Vagina (tissue), 2 donors: ENCODE results near the gene SNED1. TPM values are rescaled to one million over a fixed set of nuclear protein-coding genes. Genes with fewer than 3 reads are reported as not detected.

ENCODE experiments used
- DNase-seq, 2 donors: peaks; one replicate each; pipeline ENCODE4 v3.0.0-alpha.2; 2017; ENCODE audit errors: extremely low spot score in 2 of 2
- H3K27ac ChIP-seq: fragments of 200-600 bp; sonication (generic); one replicate; pipeline ENCODE4 v1.5.1; 2019
- H3K27me3 ChIP-seq: fragments of 200-600 bp; sonication (generic); one replicate; pipeline ENCODE4 v1.5.1; 2019
- H3K36me3 ChIP-seq, 2 donors: fragments of 200-600 bp; sonication (generic); one replicate each; pipeline ENCODE4 v1.5.1; 2017 to 2019
- H3K4me1 ChIP-seq: fragments of 200-600 bp; sonication (generic); one replicate; pipeline ENCODE4 v1.5.1; 2019
- H3K4me3 ChIP-seq, 2 donors: fragments of 200-600 bp; sonication (generic); 1 replicate in 1 of 2; 2 replicates in 1 of 2; pipeline ENCODE4 v1.5.1; 2016 to 2019
- H3K9me3 ChIP-seq: fragments of 200-600 bp; sonication (generic); one replicate; pipeline ENCODE4 v1.5.1; 2019
- POLR2A ChIP-seq, 2 donors: fragments of 450-650 bp; IDR thresholded peaks; one replicate each; pipeline ENCODE4 v1.6.1; 2017; ENCODE audit warnings: antibody characterized with exemption in 2 of 2, mild to moderate bottlenecking in 2 of 2, moderate library complexity in 2 of 2
- POLR2AphosphoS5 ChIP-seq, 2 donors: sonication (generic); formaldehyde crosslinking; IDR thresholded peaks; one replicate each; pipeline ENCODE4 v1.9.0; 2017; ENCODE audit warnings: antibody characterized with exemption in 2 of 2, mild to moderate bottlenecking in 2 of 2, low read depth in 1 of 2; ENCODE audit not compliant: insufficient read depth in 1 of 2
- intact Hi-C: fragments of 100-400 bp; cut with DNase I; formaldehyde crosslinking; loops from one replicate; pipeline ENCODE4 v1.15.1; 2023
- total RNA-seq: library from RNA; depleted of rRNA; stranded (reverse); fragments of >200 nt; gene quantifications from one replicate; pipeline ENCODE4 v1.2.3, GENCODE V29; 2016
- TF ChIP-seq, protein P1 (sequence below), 3 experiments: fragments of 450-650 bp in 2 of 3; fragments of 200-600 bp in 1 of 3; sonication (generic) in 1 of 3; IDR thresholded peaks; one replicate each; pipeline ENCODE4 v1.5.1; 2017 to 2019; ENCODE audit warnings: antibody characterized with exemption in 3 of 3, mild to moderate bottlenecking in 2 of 3, moderate library complexity in 2 of 3

SNED1 gene
- total RNA-seq, 1 donor from 2014 or later, result 55.5 TPM

DNA sequence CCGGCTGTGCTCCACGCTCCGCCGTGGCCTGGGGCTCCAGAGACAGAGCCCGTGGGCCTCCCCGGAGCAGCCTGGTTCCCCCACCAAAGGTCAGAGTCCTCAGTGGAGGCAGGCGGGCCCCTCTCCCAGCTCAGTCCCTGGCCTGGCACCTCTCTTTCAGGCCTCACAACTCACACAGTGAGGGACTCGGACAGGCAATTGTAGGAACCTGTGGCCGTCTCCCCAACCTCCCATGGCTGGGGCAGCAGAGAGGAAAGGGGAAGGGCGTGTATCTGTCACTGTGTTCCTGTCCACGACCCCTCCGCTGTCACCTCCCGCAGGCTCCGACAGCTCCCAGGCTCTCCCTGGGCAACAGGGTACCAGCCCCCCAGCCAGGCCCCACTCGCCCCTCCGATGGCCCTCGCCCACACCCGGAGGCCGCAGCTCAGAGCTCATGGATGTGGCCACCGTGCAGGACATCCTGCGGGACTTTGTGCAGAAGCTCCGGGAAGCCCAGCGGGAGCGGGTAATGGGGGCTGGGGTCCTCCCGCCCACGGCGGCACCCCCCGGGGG, 32.4 kb upstream of the SNED1 start:
- no peak overlapping the region for H3K4me3 ChIP-seq
- H3K9me3 ChIP-seq, result no peaks in the 10 kb centered on the region
- H3K27ac ChIP-seq, result no peak overlapping the region
- DNase-seq, result no peak
- H3K36me3 ChIP-seq, result no peaks in the 10 kb centered on the region
- intact Hi-C loops, result no loop called here
- TF ChIP-seq, protein P1, sequence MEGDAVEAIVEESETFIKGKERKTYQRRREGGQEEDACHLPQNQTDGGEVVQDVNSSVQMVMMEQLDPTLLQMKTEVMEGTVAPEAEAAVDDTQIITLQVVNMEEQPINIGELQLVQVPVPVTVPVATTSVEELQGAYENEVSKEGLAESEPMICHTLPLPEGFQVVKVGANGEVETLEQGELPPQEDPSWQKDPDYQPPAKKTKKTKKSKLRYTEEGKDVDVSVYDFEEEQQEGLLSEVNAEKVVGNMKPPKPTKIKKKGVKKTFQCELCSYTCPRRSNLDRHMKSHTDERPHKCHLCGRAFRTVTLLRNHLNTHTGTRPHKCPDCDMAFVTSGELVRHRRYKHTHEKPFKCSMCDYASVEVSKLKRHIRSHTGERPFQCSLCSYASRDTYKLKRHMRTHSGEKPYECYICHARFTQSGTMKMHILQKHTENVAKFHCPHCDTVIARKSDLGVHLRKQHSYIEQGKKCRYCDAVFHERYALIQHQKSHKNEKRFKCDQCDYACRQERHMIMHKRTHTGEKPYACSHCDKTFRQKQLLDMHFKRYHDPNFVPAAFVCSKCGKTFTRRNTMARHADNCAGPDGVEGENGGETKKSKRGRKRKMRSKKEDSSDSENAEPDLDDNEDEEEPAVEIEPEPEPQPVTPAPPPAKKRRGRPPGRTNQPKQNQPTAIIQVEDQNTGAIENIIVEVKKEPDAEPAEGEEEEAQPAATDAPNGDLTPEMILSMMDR (IDR thresholded peaks at IDR 0.05), result no peak
- H3K27me3 ChIP-seq, result no peaks in the 10 kb centered on the region
- H3K4me1 ChIP-seq, result peaks cover 25% of the 10 kb centered on the region

DNA sequence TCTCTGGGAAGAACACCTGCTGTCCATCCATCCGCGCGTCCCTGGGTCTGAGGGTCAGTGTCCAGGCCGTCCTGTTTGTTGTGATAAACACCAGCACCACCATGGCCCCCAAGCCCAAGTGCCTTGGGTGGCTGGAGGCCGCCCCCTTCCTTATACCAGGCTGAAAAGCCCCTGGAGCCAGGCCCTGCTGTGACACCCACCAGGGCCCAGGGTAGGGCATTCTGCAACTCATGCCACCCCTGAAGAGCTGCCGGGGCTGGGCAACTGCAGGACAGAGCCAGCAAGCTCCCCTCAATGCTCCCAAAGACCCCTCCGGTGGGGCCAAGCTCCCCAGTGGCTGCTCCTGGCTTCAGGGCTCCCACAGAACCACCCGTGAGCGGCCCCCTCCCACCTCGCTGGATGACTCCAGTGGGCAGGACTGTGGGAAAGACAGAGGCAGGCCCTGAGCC, 31.9 kb upstream of the SNED1 start:
- TF ChIP-seq POLR2AphosphoS5 (IDR thresholded peaks at IDR 0.05; ENCODE audit: insufficient read depth in 1 of 2, low read depth in 1 of 2) (no peak), POLR2A (IDR thresholded peaks at IDR 0.05) (no peak)
- TF ChIP-seq, protein P1 (IDR thresholded peaks at IDR 0.05), result no peak

DNA sequence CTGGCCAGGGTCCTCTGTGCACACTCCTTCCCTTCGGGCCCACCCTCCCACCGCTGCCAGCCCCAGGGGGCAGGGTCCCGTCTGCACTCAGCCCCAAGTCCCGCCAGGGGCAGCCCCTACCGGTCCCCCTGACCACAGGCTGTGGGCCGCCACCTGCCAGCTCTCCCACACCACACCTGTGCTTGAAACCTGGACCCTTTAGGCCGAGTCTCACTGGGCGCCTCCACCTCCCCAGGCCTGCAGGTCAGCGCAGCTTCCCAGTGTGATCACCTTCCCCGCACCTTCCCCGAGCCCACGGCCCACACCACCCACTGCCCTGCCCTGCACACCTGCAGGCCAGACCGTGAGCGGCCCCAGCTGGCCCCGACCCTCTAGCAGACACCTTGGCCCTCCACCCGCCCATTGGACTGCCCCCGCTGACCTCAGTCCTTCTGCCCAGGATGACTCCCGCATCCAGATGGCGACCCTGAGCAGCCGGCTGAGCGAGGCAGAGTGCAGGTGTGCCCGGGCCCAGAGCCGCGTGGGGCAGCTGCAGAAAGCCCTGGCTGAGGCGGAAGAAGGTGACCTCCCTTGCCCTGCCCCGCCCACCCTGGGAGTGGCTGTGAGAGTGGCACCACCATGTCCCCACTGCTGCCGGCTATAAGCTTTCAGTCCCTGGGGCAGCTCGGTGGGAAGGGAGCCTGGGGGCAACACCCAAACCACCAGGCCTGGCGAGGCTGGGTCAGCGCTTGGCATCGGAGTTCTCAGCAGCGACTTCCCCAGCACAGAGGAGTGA, 31.3 kb upstream of the SNED1 start:
- Histone ChIP-seq H3K36me3 (no peaks in the 10 kb centered on the region), H3K4me3 (no peak overlapping the region), H3K9me3 (no peaks in the 10 kb centered on the region), H3K27me3 (no peaks in the 10 kb centered on the region), H3K27ac (no peak overlapping the region), H3K4me1 (peaks cover 15% of the 10 kb centered on the region)
- DNase-seq, result no peak
- intact Hi-C loops, result no loop called here
- no peak for TF ChIP-seq POLR2AphosphoS5 (IDR thresholded peaks at IDR 0.05; ENCODE audit: insufficient read depth in 1 of 2, low read depth in 1 of 2)

More for the DNA sequence above, 31.9 kb upstream of the SNED1 start:
- no peak overlapping the region for H3K4me3 ChIP-seq
- H3K27me3 ChIP-seq, result no peaks in the 10 kb centered on the region
- DNase-seq, result no peak
- H3K9me3 ChIP-seq, result no peaks in the 10 kb centered on the region
- H3K27ac ChIP-seq, result no peak overlapping the region
- peaks cover 20% of the 10 kb centered on the region for H3K4me1 ChIP-seq
- no peaks in the 10 kb centered on the region for H3K36me3 ChIP-seq
- intact Hi-C loops, result no loop called here

DNA sequence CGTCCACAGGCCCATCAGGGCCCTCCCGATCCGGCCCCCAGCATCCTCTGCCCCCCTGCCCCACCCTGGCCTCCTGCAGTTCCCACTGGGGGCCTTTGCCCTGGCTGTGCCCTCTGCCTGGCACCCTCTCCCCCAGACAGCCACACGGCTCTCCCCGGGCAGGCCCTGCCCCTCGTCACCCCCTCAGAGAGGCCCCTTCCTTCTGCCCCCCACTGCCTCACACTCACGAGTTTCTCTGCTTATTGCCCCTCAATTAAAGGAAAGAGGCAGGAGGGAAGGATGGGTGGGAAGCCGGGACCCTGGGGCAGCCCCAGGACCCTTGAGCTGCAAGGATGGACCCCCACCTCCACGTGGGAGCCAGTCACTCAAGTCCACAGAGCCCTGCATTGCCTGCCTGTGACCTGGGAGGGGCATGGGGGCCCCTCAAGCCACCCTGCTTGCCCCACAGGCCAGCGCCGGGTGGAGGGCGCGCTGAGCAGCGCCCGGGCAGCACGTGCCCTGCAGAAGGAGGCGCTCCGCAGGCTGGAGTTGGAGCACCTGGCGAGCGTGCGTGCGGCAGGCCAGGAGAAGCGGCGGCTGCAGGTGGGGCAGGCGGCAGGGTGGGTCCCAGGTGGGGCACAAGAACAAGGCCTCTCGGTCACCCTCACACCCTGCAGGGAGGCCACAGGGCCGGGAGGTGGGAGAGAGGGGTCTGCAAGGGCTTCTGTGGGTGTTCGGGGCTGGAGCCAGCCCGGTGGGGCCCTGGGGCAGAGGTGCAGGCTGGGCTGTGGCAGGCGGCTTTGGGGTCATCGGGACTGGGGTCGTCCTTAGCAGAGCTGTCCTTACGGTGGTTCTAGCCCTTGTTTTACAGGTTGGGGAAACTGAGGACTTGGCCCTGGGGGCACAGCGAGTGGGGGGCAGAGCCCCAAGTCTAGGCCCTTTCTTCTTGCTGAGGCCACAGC, 30.5 kb upstream of the SNED1 start:
- H3K4me1 ChIP-seq, result peaks cover 15% of the 10 kb centered on the region
- no peak overlapping the region for H3K4me3 ChIP-seq
- no peaks in the 10 kb centered on the region for H3K36me3 ChIP-seq
- H3K9me3 ChIP-seq, result no peaks in the 10 kb centered on the region
- intact Hi-C loops, result no loop called here
- H3K27me3 ChIP-seq, result no peaks in the 10 kb centered on the region
- TF ChIP-seq POLR2AphosphoS5 (IDR thresholded peaks at IDR 0.05; ENCODE audit: insufficient read depth in 1 of 2, low read depth in 1 of 2), result no peak
- TF ChIP-seq POLR2A (IDR thresholded peaks at IDR 0.05), result no peak
- TF ChIP-seq, protein P1 (IDR thresholded peaks at IDR 0.05), result no peak
- no peak for DNase-seq
- H3K27ac ChIP-seq, result no peak overlapping the region

DNA sequence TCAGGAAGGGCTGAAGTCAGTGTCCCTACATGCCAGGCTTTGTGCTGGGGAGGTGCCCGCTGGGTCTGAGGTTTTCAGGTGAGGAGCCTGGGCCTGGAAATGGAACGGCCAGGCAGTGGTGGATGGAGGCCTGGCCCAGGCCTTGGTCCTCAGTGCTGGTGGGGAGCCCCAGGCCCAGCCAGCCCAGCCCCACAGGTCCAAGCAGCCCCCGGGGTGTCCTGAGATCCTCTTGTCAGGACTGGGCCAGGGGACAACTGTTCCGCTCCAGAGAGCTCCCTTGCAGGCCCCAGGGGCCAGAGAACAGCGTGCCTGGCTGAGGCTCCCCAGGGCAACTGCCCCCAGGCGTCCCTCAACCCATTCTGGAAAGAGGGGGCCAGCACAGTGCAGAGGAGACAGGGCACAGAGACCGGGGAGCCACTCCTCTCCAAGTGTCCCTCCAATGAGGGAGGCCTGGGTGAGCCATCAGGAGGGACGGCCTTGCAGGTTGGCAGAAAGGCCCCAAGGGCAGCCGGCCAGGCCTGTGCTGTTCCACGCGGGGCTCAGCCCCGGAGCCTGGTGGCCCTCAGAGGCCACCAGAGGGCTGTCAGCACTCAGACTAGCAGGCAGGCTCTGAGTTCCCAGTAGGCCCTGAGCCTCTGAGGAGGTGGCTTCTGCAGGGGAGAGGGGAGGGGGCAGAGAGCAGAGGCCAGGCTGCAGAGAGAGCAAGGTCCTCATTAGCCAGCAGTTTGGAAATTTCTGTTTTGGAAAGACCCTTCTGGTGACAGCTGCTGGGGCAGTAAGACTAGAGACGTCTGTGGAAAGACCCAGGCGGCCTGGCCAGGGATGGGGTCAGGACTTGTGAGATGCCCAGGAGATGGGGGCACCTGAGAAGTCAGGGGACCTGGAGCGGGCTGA, 29.4 kb upstream of the SNED1 start:
- intact Hi-C loops, result no loop called here
- Histone ChIP-seq H3K27ac (no peak overlapping the region), H3K4me1 (peaks cover 15% of the 10 kb centered on the region), H3K36me3 (no peaks in the 10 kb centered on the region), H3K9me3 (no peaks in the 10 kb centered on the region), H3K27me3 (no peaks in the 10 kb centered on the region), H3K4me3 (no peak overlapping the region)
- DNase-seq, result no peak
- TF ChIP-seq POLR2AphosphoS5 (IDR thresholded peaks at IDR 0.05; ENCODE audit: insufficient read depth in 1 of 2, low read depth in 1 of 2) (no peak), POLR2A (IDR thresholded peaks at IDR 0.05) (no peak)
- TF ChIP-seq, protein P1 (IDR thresholded peaks at IDR 0.05), result no peak
